Spinal cord (tissue), 10 donors: ENCODE measurements around the gene CEACAM5. TPM values are rescaled to one million over a fixed set of nuclear protein-coding genes. Genes with fewer than 3 reads are reported as not detected.
"Not testable (repeated sequence)": the region's sequence is repeated elsewhere in the genome, so short reads cannot be mapped to it uniquely, and the experiment has no call there.

Experiments
- DNase-seq, 6 donors: peaks; one replicate each; pipeline versions ENCODE4 v3.0.0 to v3.0.0-alpha.2; 2013 to 2015; ENCODE audit warnings: low spot score in 6 of 6, low read depth in 4 of 6
- H3K27ac ChIP-seq: one replicate; pipeline ENCODE4 v1.5.1; 2013; ENCODE audit warnings: low read depth, low read length, control low read depth
- H3K27me3 ChIP-seq: one replicate; pipeline ENCODE4 v1.6.1; 2013; ENCODE audit warnings: low read length; ENCODE audit not compliant: control insufficient read depth, insufficient read depth
- H3K36me3 ChIP-seq: one replicate; pipeline ENCODE4 v1.6.1; 2013; ENCODE audit warnings: low read length; ENCODE audit not compliant: control insufficient read depth, insufficient read depth
- H3K4me1 ChIP-seq: one replicate; pipeline ENCODE4 v1.6.1; 2013; ENCODE audit warnings: low read length; ENCODE audit not compliant: control insufficient read depth, insufficient read depth
- H3K4me3 ChIP-seq: one replicate; pipeline ENCODE4 v1.5.1; 2013; ENCODE audit warnings: low read depth, low read length, control low read depth
- H3K9me3 ChIP-seq: one replicate; pipeline ENCODE4 v1.6.1; 2013; ENCODE audit warnings: low read length; ENCODE audit not compliant: control insufficient read depth, insufficient read depth
- WGBS: methylation state at CpG from one replicate; pipeline ENCODE4 v1.1.5; 2013; ENCODE audit warnings: missing lambda C conversion rate; ENCODE audit not compliant: insufficient coverage; 5-methylcytosine and 5-hydroxymethylcytosine counted together
- polyA plus RNA-seq, 2 donors: library from polyadenylated mRNA; unstranded; fragments of 120-200 nt; gene quantifications; one replicate each; pipeline ENCODE4 v1.2.1, GENCODE V29; 2013; ENCODE audit not compliant: insufficient read length in 2 of 2
- total RNA-seq, 2 donors: library from RNA; depleted of rRNA in 1 of 2; stranded (reverse); fragments of 120-200 nt in 1 of 2; fragments of >200 nt in 1 of 2; gene quantifications; one replicate each; pipeline versions ENCODE4 v1.2.3 to v1.2.4, GENCODE V29; 2013 to 2014
- donor health status: healthy.

CEACAM5 gene
- total and polyA plus RNA-seq, 4 donors, result not detected

DNA sequence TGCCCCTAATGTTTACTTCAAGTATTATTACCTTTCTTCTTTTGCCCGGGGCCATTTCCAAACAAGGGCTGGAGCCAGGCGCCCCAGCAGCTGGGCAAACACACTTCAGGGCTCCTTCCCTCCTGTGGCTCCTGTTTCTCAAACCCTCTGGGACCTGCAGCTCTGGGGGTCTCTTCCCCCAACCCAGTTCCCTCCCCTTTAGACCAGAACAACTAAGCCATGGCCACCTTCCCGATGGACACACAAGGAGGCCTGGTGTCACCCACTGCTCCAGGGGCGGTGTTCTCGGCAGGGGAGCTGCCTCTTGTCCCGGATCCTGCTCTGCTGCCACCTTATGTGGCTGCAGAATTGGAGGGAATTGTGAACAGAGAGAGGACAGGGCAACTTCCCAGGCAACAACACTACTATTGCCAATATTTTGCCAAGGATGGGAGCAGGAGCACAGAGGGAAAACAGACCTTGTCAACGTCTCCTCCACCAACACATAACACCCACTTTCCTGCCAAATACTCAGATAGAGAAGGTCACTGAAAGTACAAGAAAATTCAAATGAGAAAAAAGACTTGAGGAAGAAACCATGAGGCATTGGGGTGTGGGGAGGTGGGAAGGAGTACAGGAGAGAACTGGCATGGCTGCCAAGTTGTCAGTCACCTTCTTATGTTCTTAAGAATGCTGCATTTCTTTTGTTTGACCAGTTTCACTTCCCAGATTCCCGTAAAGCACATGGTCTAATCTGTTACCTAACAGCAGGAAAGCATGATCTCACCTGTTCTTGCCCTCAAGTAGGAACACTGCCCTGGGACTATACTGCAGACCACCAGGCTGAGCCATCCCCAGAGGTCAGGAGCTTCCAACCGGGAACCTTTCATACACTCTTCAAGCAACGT, 42.1 kb downstream of the CEACAM5 start:
- WGBS, result 58% methylated on average over 2 of the region's 10 CpGs
- peaks cover 18% of the 10 kb centered on the region for H3K27me3 ChIP-seq
- H3K36me3 ChIP-seq, H3K4me3 ChIP-seq, H3K27ac ChIP-seq, H3K4me1 ChIP-seq, H3K9me3 ChIP-seq, DNase-seq: not testable (repeated sequence)

DNA sequence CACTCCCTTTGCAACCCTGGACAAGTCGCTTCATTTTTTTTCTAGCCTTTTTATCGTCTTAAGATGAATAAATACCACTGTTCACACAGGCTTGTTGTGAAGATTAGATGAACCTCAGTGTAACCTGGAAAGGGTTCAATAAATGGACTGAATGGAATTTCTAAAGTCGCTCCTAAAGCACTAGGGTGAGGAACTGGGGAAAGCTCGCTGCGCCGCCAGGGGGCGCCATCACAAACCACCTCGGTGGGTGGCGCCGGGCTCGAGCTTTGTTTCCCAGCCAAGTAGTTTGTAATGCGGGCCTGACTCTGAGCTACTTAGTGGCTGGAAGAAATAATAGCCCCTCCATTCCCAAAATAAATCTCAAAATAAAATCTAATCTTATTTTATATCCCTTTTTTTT, 44.7 kb downstream of the CEACAM5 start:
- Histone ChIP-seq H3K27ac (no peak overlapping the region), H3K9me3 (no peaks in the 10 kb centered on the region), H3K36me3 (no peaks in the 10 kb centered on the region), H3K27me3 (peaks cover 13% of the 10 kb centered on the region), H3K4me1 (no peaks in the 10 kb centered on the region), H3K4me3 (no peak overlapping the region)
- DNase-seq, result no peak
- WGBS, result 2% methylated on average over 7 of the region's 12 CpGs

- DNase-seq, result peak in 2 of 6 donors; percentile 18 to 42
- no peaks in the 10 kb centered on the region for H3K9me3 ChIP-seq
These were observed 45.6 kb downstream of the CEACAM5 start for GRCh38 chr19:41753936-41754529.

DNA sequence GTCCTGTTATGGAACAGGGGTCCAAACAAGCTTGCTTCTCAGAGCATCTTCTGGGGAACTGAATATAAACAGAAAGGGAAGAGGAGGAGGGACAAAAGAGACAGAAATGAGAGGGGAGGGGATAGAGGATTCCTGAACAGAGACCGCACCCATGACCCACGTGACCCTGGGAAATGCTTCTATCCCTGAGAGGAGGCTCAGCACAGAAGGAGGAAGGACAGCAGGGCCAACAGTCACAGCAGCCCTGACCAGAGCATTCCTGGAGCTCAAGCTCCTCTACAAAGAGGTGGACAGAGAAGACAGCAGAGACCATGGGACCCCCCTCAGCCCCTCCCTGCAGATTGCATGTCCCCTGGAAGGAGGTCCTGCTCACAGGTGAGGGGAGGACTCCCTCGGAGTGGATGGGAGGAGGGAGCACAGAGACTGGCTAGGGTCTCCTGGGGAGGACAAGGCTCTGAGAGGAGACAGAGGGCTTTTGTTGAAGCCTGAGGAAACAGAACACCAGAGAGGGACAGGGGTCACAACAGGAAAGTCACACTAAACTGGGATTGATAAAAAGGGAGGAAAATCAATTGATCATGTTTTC, 47.0 kb downstream of the CEACAM5 start, which contains the start of gene CEACAM6:
Gene CEACAM6 (plus strand): TSS at position 203 of the 586 bp plus-strand sequence. CDS start 109 bp downstream, at position 312.
- Histone ChIP-seq H3K4me1 (no peaks in the 10 kb centered on the region), H3K4me3 (no peak within 1 kb of the TSS), H3K9me3 (no peaks in the 10 kb centered on the region), H3K36me3 (no peaks in the 10 kb centered on the region), H3K27me3 (peaks cover 10% of the 10 kb centered on the region), H3K27ac (no peak within 1 kb of the TSS)
- 50% methylated on average over 2 of the region's 3 CpGs for WGBS
- DNase-seq, result no peak

More at GRCh38 chr19:41753936-41754529, 45.6 kb downstream of the CEACAM5 start:
- H3K27me3 ChIP-seq, result peaks cover 9% of the 10 kb centered on the region
- H3K27ac ChIP-seq, result no peak overlapping the region
- H3K4me3 ChIP-seq, result no peak overlapping the region
- H3K4me1 ChIP-seq, result no peaks in the 10 kb centered on the region
- 36% methylated on average over 2 of the region's 4 CpGs for WGBS
- H3K36me3 ChIP-seq, result no peaks in the 10 kb centered on the region

GRCh38 chr19:41758846-41759245, 50.4 kb downstream of the CEACAM5 start:
- Histone ChIP-seq H3K27me3 (peaks cover 2% of the 10 kb centered on the region), H3K4me3 (no peak overlapping the region), H3K27ac (no peak overlapping the region), H3K4me1 (no peaks in the 10 kb centered on the region), H3K9me3 (no peaks in the 10 kb centered on the region), H3K36me3 (no peaks in the 10 kb centered on the region)
- no peak for DNase-seq
- 78% methylated on average over 9 of the region's 9 CpGs for WGBS

GRCh38 chr19:41767115-41767514, 58.7 kb downstream of the CEACAM5 start:
- Histone ChIP-seq H3K9me3 (no peaks in the 10 kb centered on the region), H3K4me1 (no peaks in the 10 kb centered on the region), H3K36me3 (no peaks in the 10 kb centered on the region), H3K4me3 (no peak overlapping the region), H3K27ac (no peak overlapping the region), H3K27me3 (peaks cover 6% of the 10 kb centered on the region)
- 100% methylated on average over 1 of the region's 2 CpGs for WGBS
- no peak for DNase-seq

- DNase-seq, H3K27me3 ChIP-seq: not testable (repeated sequence)
- no CpG with 5 or more reads among the region's 5 CpGs for WGBS
These were observed 59.7 kb downstream of the CEACAM5 start for GRCh38 chr19:41768105-41768504.

GRCh38 chr19:41769608-41770007, 61.2 kb downstream of the CEACAM5 start:
- no peaks in the 10 kb centered on the region for H3K9me3 ChIP-seq
- no peak for DNase-seq
- no peaks in the 10 kb centered on the region for H3K36me3 ChIP-seq
- H3K4me1 ChIP-seq, result no peaks in the 10 kb centered on the region
- peaks cover 6% of the 10 kb centered on the region for H3K27me3 ChIP-seq
- H3K4me3 ChIP-seq, result no peak overlapping the region
- no CpG with 5 or more reads among the region's 4 CpGs for WGBS
- H3K27ac ChIP-seq, result no peak overlapping the region

More at GRCh38 chr19:41768105-41768504, 59.7 kb downstream of the CEACAM5 start:
- H3K36me3 ChIP-seq, H3K4me1 ChIP-seq, H3K27ac ChIP-seq, H3K9me3 ChIP-seq, H3K4me3 ChIP-seq: not testable (repeated sequence)

DNA sequence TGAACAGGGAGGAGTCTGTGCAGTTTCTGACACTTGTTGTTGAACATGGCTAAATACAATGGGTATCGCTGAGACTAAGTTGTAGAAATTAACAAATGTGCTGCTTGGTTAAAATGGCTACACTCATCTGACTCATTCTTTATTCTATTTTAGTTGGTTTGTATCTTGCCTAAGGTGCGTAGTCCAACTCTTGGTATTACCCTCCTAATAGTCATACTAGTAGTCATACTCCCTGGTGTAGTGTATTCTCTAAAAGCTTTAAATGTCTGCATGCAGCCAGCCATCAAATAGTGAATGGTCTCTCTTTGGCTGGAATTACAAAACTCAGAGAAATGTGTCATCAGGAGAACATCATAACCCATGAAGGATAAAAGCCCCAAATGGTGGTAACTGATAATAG, 63.0 kb downstream of the CEACAM5 start:
- Histone ChIP-seq H3K9me3 (no peaks in the 10 kb centered on the region), H3K27me3 (peaks cover 2% of the 10 kb centered on the region), H3K4me1 (no peaks in the 10 kb centered on the region), H3K27ac (no peak overlapping the region), H3K36me3 (no peaks in the 10 kb centered on the region), H3K4me3 (no peak overlapping the region)
- DNase-seq, result no peak
- no CpG with 5 or more reads among the region's 2 CpGs for WGBS
